ENCODE results near the gene MAJIN.
A peak's percentile ranks its signal among the peaks of the same experiment; 100 is the strongest.

Gene MAJIN

DNA sequence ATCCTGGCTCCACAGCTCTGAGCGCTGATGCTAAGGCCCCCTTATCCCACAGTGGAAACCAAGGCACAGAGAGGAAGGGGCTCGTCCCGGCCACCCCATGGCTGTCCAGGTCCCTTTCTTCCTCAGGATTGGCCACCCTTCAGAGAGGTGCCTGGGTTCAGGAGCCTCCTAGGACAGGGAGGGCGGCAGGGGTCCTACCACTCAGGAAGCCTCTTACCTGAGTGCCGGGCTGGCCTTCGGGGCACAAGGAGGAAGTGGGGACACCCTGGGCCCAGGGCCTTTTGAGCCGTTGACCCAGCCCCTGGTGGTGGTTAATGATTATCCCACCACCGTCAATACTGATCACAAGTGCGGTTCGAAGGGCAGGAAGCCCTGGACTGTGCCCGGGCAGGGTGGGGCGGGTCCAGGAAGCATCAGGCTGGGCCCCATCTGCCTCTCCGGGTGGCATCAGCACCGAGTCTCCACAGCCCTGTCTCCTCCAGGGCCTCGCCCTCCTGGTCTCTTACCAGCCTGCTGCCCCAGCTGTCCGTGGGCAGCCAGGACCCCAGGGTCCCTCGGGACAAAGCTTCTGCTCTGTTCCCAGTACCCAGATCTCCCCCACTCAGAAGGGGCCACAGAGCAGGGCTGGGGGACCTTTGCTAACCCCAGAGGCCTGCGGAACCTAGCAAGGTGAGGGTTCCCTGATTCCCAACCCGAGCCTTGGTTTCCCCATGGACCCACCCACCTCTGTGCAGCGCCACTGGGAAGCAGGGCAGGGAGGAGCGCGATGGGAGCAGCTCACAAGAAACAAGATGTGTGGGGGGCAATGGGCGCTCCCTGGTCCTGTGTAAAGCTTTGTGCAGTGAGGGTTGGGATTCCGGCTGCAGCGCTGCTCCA lies 78.5 kb downstream of the MAJIN start:
- H3K9me3 ChIP-seq (replicated peaks in 1 of 2; ENCODE audit: control insufficient read depth in 2 of 2, insufficient read depth in 1 of 2, low read depth in 1 of 2, low read length in 2 of 2) = no peaks in the 10 kb centered on the region
- no CpG with 5 or more reads among the region's 25 CpGs for WGBS, 2 donors (ENCODE audit: extremely low coverage in 2 of 2, insufficient read length in 2 of 2, insufficient replicate concordance in 1 of 2)
- H3K79me1 ChIP-seq (ENCODE audit: low read depth, low read length) = peaks cover 1% of the 10 kb centered on the region
- H4K91ac ChIP-seq (ENCODE audit: low read depth, low read length, poor library complexity) = no peak overlapping the region
- no peak overlapping the region for H2BK5ac ChIP-seq (ENCODE audit: low read length)
- H3K27me3 ChIP-seq (ENCODE audit: control insufficient read depth in 3 of 3, insufficient read depth in 3 of 3, low read depth in 1 of 3, low read length in 3 of 3) = no peaks in the 10 kb centered on the region
- no peak overlapping the region for H3K4me2 ChIP-seq (ENCODE audit: insufficient read depth, low read length, poor library complexity, severe bottlenecking)
- no peak overlapping the region for H4K8ac ChIP-seq (ENCODE audit: low read depth, low read length)
- no peak for DNase-seq (ENCODE audit: low spot score)
- peak overlapping the region; percentile 50 for H2AK5ac ChIP-seq (ENCODE audit: low read depth, low read length)
- no peak overlapping the region for H2BK12ac ChIP-seq (ENCODE audit: low read length)
- peaks cover 7 to 8% of the 10 kb centered on the region in 2 donors for H3K36me3 ChIP-seq (replicated peaks in 1 of 2; ENCODE audit: control insufficient read depth in 2 of 2, insufficient read depth in 2 of 2, low read length in 2 of 2)
- H3K4ac ChIP-seq (ENCODE audit: low read length) = no peak overlapping the region
- no peak overlapping the region for H3K23ac ChIP-seq (ENCODE audit: low read depth, low read length, poor library complexity)
- H3K9ac ChIP-seq (ENCODE audit: low read depth, low read length, poor library complexity) = no peak overlapping the region
- no peak overlapping the region for H3K27ac ChIP-seq (replicated peaks; ENCODE audit: low read length)
- no peak overlapping the region for H3K14ac ChIP-seq (ENCODE audit: low read length)
- peak overlapping the region; percentile 24 for H3K18ac ChIP-seq (ENCODE audit: low read length)
- H2AFZ ChIP-seq (ENCODE audit: low read length) = no peak overlapping the region
- H2BK15ac ChIP-seq (ENCODE audit: low read length) = no peak overlapping the region
- H3K4me1 ChIP-seq (ENCODE audit: control insufficient read depth in 2 of 2, insufficient read depth in 1 of 2, low read depth in 1 of 2, low read length in 2 of 2) = peaks cover 2 to 4% of the 10 kb centered on the region in 2 donors
- no peak overlapping the region for H2BK120ac ChIP-seq (ENCODE audit: low read depth, low read length)
- H3K4me3 ChIP-seq (ENCODE audit: low read length in 2 of 2) = no peak overlapping the region

DNA sequence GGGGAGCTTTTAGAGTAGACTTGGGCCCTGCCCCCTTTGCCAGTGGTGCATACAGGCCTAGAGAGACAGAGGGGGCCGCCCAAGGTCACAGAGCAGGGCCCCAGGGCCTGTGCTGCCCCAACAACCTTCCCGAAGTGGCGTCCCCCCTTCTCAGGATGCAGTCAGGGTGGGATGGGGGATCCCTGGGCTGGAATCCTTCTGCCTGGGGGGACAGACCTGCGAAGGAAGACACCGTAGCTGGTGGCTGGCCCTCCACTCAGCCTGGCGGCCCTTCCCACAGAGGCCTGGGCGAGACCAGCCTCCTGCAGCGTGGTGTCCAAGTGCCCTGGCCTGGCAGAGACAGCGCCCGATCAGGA lies 79.1 kb downstream of the MAJIN start:
- Histone ChIP-seq H4K91ac (ENCODE audit: low read depth, low read length, poor library complexity) (no peak overlapping the region), H2BK15ac (ENCODE audit: low read length) (no peak overlapping the region), H2BK120ac (ENCODE audit: low read depth, low read length) (no peak overlapping the region), H3K27me3 (ENCODE audit: control insufficient read depth in 3 of 3, insufficient read depth in 3 of 3, low read depth in 1 of 3, low read length in 3 of 3) (no peaks in the 10 kb centered on the region), H2AK5ac (ENCODE audit: low read depth, low read length) (peak overlapping the region; percentile 50), H3K4me3 (ENCODE audit: low read length in 2 of 2) (no peak overlapping the region), H3K79me1 (ENCODE audit: low read depth, low read length) (peaks cover 1% of the 10 kb centered on the region), H3K23ac (ENCODE audit: low read depth, low read length, poor library complexity) (no peak overlapping the region), H2AFZ (ENCODE audit: low read length) (no peak overlapping the region), H4K8ac (ENCODE audit: low read depth, low read length) (no peak overlapping the region), H3K4ac (ENCODE audit: low read length) (no peak overlapping the region), H3K14ac (ENCODE audit: low read length) (no peak overlapping the region), H3K27ac (replicated peaks; ENCODE audit: low read length) (no peak overlapping the region), H3K9ac (ENCODE audit: low read depth, low read length, poor library complexity) (no peak overlapping the region), H3K18ac (ENCODE audit: low read length) (peak overlapping the region; percentile 24), H3K9me3 (replicated peaks in 1 of 2; ENCODE audit: control insufficient read depth in 2 of 2, insufficient read depth in 1 of 2, low read depth in 1 of 2, low read length in 2 of 2) (no peaks in the 10 kb centered on the region), H3K4me1 (ENCODE audit: control insufficient read depth in 2 of 2, insufficient read depth in 1 of 2, low read depth in 1 of 2, low read length in 2 of 2) (peaks cover 7 to 8% of the 10 kb centered on the region in 2 donors), H3K4me2 (ENCODE audit: insufficient read depth, low read length, poor library complexity, severe bottlenecking) (no peak overlapping the region), H3K36me3 (replicated peaks in 1 of 2; ENCODE audit: control insufficient read depth in 2 of 2, insufficient read depth in 2 of 2, low read length in 2 of 2) (peaks cover 5 to 8% of the 10 kb centered on the region in 2 donors), H2BK12ac (ENCODE audit: low read length) (no peak overlapping the region), H2BK5ac (ENCODE audit: low read length) (no peak overlapping the region)
- DNase-seq (ENCODE audit: low spot score) = no peak
- WGBS, 2 donors (ENCODE audit: extremely low coverage in 2 of 2, insufficient read length in 2 of 2, insufficient replicate concordance in 1 of 2) = no CpG with 5 or more reads among the region's 10 CpGs

DNA sequence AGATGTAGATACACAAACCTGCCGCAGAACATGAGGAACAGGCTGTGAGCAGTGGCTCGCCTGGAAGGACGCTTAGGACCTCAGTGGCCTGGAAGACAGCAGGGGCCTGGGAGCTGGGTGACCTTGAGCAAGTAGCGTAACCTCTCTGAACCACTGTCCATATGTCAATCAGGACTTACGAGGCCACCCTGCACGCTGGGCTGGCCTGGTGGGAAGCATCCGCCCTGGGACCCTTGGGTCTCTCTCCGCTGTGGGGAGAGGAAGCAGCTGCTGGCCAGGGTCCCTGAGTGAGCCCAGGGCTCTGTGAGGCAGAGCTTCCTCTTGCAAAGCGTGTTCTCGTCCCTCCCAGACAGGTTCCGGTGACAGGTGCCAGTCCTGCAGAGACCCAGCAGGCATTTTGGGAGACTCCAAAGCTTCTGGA lies 79.5 kb downstream of the MAJIN start:
- no peak overlapping the region for H3K27ac ChIP-seq (replicated peaks; ENCODE audit: low read length)
- no peak overlapping the region for H3K23ac ChIP-seq (ENCODE audit: low read depth, low read length, poor library complexity)
- peaks cover 4 to 6% of the 10 kb centered on the region in 2 donors for H3K36me3 ChIP-seq (replicated peaks in 1 of 2; ENCODE audit: control insufficient read depth in 2 of 2, insufficient read depth in 2 of 2, low read length in 2 of 2)
- no peaks in the 10 kb centered on the region for H3K27me3 ChIP-seq (ENCODE audit: control insufficient read depth in 3 of 3, insufficient read depth in 3 of 3, low read depth in 1 of 3, low read length in 3 of 3)
- H2BK15ac ChIP-seq (ENCODE audit: low read length) = no peak overlapping the region
- H3K4me2 ChIP-seq (ENCODE audit: insufficient read depth, low read length, poor library complexity, severe bottlenecking) = no peak overlapping the region
- H3K4me1 ChIP-seq (ENCODE audit: control insufficient read depth in 2 of 2, insufficient read depth in 1 of 2, low read depth in 1 of 2, low read length in 2 of 2) = peaks cover 8 to 10% of the 10 kb centered on the region in 2 donors
- H3K9ac ChIP-seq (ENCODE audit: low read depth, low read length, poor library complexity) = peak overlapping the region; percentile 60
- WGBS, 2 donors (ENCODE audit: extremely low coverage in 2 of 2, insufficient read length in 2 of 2, insufficient replicate concordance in 1 of 2) = no CpG with 5 or more reads among the region's 11 CpGs
- no peak overlapping the region for H3K14ac ChIP-seq (ENCODE audit: low read length)
- H3K4ac ChIP-seq (ENCODE audit: low read length) = no peak overlapping the region
- no peak overlapping the region for H2BK12ac ChIP-seq (ENCODE audit: low read length)
- H4K91ac ChIP-seq (ENCODE audit: low read depth, low read length, poor library complexity) = no peak overlapping the region
- H3K9me3 ChIP-seq (replicated peaks in 1 of 2; ENCODE audit: control insufficient read depth in 2 of 2, insufficient read depth in 1 of 2, low read depth in 1 of 2, low read length in 2 of 2) = no peaks in the 10 kb centered on the region
- peak overlapping the region; percentile 3 for H3K18ac ChIP-seq (ENCODE audit: low read length)
- no peak overlapping the region for H2AFZ ChIP-seq (ENCODE audit: low read length)
- no peak overlapping the region for H4K8ac ChIP-seq (ENCODE audit: low read depth, low read length)
- H3K4me3 ChIP-seq (ENCODE audit: low read length in 2 of 2) = no peak overlapping the region
- no peak overlapping the region for H2BK120ac ChIP-seq (ENCODE audit: low read depth, low read length)
- H3K79me1 ChIP-seq (ENCODE audit: low read depth, low read length) = peaks cover 1% of the 10 kb centered on the region
- H2AK5ac ChIP-seq (ENCODE audit: low read depth, low read length) = peak overlapping the region; percentile 50
- no peak for DNase-seq (ENCODE audit: low spot score)
- no peak overlapping the region for H2BK5ac ChIP-seq (ENCODE audit: low read length)

GRCh38 chr11:64891880-64892279 lies 80.0 kb downstream of the MAJIN start:
- Histone ChIP-seq H3K18ac (ENCODE audit: low read length) (no peak overlapping the region), H2BK5ac (ENCODE audit: low read length) (no peak overlapping the region), H4K91ac (ENCODE audit: low read depth, low read length, poor library complexity) (no peak overlapping the region), H3K27ac (replicated peaks; ENCODE audit: low read length) (no peak overlapping the region), H3K27me3 (ENCODE audit: control insufficient read depth in 3 of 3, insufficient read depth in 3 of 3, low read depth in 1 of 3, low read length in 3 of 3) (no peaks in the 10 kb centered on the region), H3K36me3 (replicated peaks in 1 of 2; ENCODE audit: control insufficient read depth in 2 of 2, insufficient read depth in 2 of 2, low read length in 2 of 2) (peaks cover 2 to 3% of the 10 kb centered on the region in 2 donors), H3K14ac (ENCODE audit: low read length) (no peak overlapping the region), H3K4me1 (ENCODE audit: control insufficient read depth in 2 of 2, insufficient read depth in 1 of 2, low read depth in 1 of 2, low read length in 2 of 2) (peaks cover 11% of the 10 kb centered on the region in 2 donors), H3K9me3 (replicated peaks in 1 of 2; ENCODE audit: control insufficient read depth in 2 of 2, insufficient read depth in 1 of 2, low read depth in 1 of 2, low read length in 2 of 2) (no peaks in the 10 kb centered on the region), H2AFZ (ENCODE audit: low read length) (no peak overlapping the region), H3K4ac (ENCODE audit: low read length) (no peak overlapping the region), H3K23ac (ENCODE audit: low read depth, low read length, poor library complexity) (no peak overlapping the region), H2BK12ac (ENCODE audit: low read length) (no peak overlapping the region), H4K8ac (ENCODE audit: low read depth, low read length) (no peak overlapping the region), H3K79me1 (ENCODE audit: low read depth, low read length) (peaks cover 1% of the 10 kb centered on the region), H3K4me3 (ENCODE audit: low read length in 2 of 2) (no peak overlapping the region), H3K9ac (ENCODE audit: low read depth, low read length, poor library complexity) (no peak overlapping the region), H2BK120ac (ENCODE audit: low read depth, low read length) (no peak overlapping the region), H2BK15ac (ENCODE audit: low read length) (no peak overlapping the region), H2AK5ac (ENCODE audit: low read depth, low read length) (no peak overlapping the region), H3K4me2 (ENCODE audit: insufficient read depth, low read length, poor library complexity, severe bottlenecking) (no peak overlapping the region)
- no peak for DNase-seq (ENCODE audit: low spot score)
- no CpG with 5 or more reads among the region's 5 CpGs for WGBS, 2 donors (ENCODE audit: extremely low coverage in 2 of 2, insufficient read length in 2 of 2, insufficient replicate concordance in 1 of 2)
